Measurements from ENCODE around the gene IMMP2L.

- TF ChIP-seq, protein P1, sequence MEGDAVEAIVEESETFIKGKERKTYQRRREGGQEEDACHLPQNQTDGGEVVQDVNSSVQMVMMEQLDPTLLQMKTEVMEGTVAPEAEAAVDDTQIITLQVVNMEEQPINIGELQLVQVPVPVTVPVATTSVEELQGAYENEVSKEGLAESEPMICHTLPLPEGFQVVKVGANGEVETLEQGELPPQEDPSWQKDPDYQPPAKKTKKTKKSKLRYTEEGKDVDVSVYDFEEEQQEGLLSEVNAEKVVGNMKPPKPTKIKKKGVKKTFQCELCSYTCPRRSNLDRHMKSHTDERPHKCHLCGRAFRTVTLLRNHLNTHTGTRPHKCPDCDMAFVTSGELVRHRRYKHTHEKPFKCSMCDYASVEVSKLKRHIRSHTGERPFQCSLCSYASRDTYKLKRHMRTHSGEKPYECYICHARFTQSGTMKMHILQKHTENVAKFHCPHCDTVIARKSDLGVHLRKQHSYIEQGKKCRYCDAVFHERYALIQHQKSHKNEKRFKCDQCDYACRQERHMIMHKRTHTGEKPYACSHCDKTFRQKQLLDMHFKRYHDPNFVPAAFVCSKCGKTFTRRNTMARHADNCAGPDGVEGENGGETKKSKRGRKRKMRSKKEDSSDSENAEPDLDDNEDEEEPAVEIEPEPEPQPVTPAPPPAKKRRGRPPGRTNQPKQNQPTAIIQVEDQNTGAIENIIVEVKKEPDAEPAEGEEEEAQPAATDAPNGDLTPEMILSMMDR (IDR thresholded peaks at IDR 0.05), result no peak
- TF ChIP-seq SMC3 (IDR thresholded peaks at IDR 0.05; ENCODE audit: low read depth, low read length), result no peak
- no peak for TF ChIP-seq FOSL2 (IDR thresholded peaks at IDR 0.05; ENCODE audit: borderline replicate concordance, low read depth)
These were observed 532.0 kb downstream of the IMMP2L start for GRCh38 chr7:111030336-111030735.

Measured in SK-N-SH (cell line).